ENCODE data around the gene NTS. TPM values are rescaled to one million over a fixed set of nuclear protein-coding genes. Genes with fewer than 3 reads are reported as not detected.

The NTS gene
- polyA plus RNA-seq, 1 donor from 2014 or later: 60.1 TPM

- Histone ChIP-seq H4K20me1 (ENCODE audit: insufficient read depth) (no peaks in the 10 kb centered on the region), H3K79me2 (replicated peaks; ENCODE audit: insufficient read depth, low read length) (no peaks in the 10 kb centered on the region), H3K36me3 (ENCODE audit: insufficient read depth, low read length) (no peaks in the 10 kb centered on the region), H3K9me3 (ENCODE audit: low read length) (no peaks in the 10 kb centered on the region), H2AFZ (ENCODE audit: low read depth, low read length) (no peak overlapping the region), H3K27ac (ENCODE audit: low read length) (no peak overlapping the region), H3K9ac (ENCODE audit: low read length) (no peak overlapping the region), H3F3A (ENCODE audit: insufficient read depth, low read length, poor library complexity, severe bottlenecking) (no peaks in the 10 kb centered on the region), H3K4me3 (ENCODE audit: low read length) (no peak overlapping the region), H3K27me3 (ENCODE audit: insufficient read depth, low read depth, low read length) (no peaks in the 10 kb centered on the region), H3K4me2 (ENCODE audit: low read length) (no peak overlapping the region), H3K9me2 (ENCODE audit: insufficient read depth, low read length) (no peaks in the 10 kb centered on the region)
- no peak for TF ChIP-seq RAD21 (conservative IDR thresholded peaks at IDR 0.05)
- TF ChIP-seq REST (IDR thresholded peaks at IDR 0.05; ENCODE audit: borderline replicate concordance): no peak
- no peak for TF ChIP-seq EZH2 (IDR thresholded peaks at IDR 0.05; ENCODE audit: borderline replicate concordance, insufficient read depth, low read length, poor library complexity, severe bottlenecking)
- no peak for TF ChIP-seq EP300 (conservative IDR thresholded peaks at IDR 0.05; ENCODE audit: poor library complexity, severe bottlenecking)
- TF ChIP-seq CTCF (IDR thresholded peaks at IDR 0.05; ENCODE audit: poor library complexity, severe bottlenecking): no peak
- TF ChIP-seq POLR2AphosphoS5 (IDR thresholded peaks at IDR 0.05): no peak
- TF ChIP-seq SMC3 (conservative IDR thresholded peaks at IDR 0.05; ENCODE audit: poor library complexity): no peak
- TF ChIP-seq TAF1 (IDR thresholded peaks at IDR 0.05; ENCODE audit: low read depth): no peak
- no peak for TF ChIP-seq MXI1 (conservative IDR thresholded peaks at IDR 0.05; ENCODE audit: poor library complexity, severe bottlenecking)
Measured at GRCh38 chr12:85883763-85884162, 9.7 kb downstream of the NTS start.

- Histone ChIP-seq H3K27me3 (ENCODE audit: insufficient read depth, low read depth, low read length) (no peaks in the 10 kb centered on the region), H3K4me3 (ENCODE audit: low read length) (no peak overlapping the region), H3F3A (ENCODE audit: insufficient read depth, low read length, poor library complexity, severe bottlenecking) (no peaks in the 10 kb centered on the region), H3K4me2 (ENCODE audit: low read length) (no peak overlapping the region), H3K9ac (ENCODE audit: low read length) (no peak overlapping the region), H3K9me2 (ENCODE audit: insufficient read depth, low read length) (no peaks in the 10 kb centered on the region), H3K27ac (ENCODE audit: low read length) (no peak overlapping the region), H3K9me3 (ENCODE audit: low read length) (peaks cover 4% of the 10 kb centered on the region), H3K36me3 (ENCODE audit: insufficient read depth, low read length) (no peaks in the 10 kb centered on the region), H3K79me2 (replicated peaks; ENCODE audit: insufficient read depth, low read length) (no peaks in the 10 kb centered on the region), H2AFZ (ENCODE audit: low read depth, low read length) (no peak overlapping the region), H4K20me1 (ENCODE audit: insufficient read depth) (no peaks in the 10 kb centered on the region)
- TF ChIP-seq MXI1 (conservative IDR thresholded peaks at IDR 0.05; ENCODE audit: poor library complexity, severe bottlenecking) (no peak), SMC3 (conservative IDR thresholded peaks at IDR 0.05; ENCODE audit: poor library complexity) (no peak), EZH2 (IDR thresholded peaks at IDR 0.05; ENCODE audit: borderline replicate concordance, insufficient read depth, low read length, poor library complexity, severe bottlenecking) (no peak), REST (IDR thresholded peaks at IDR 0.05; ENCODE audit: borderline replicate concordance) (no peak), CTCF (IDR thresholded peaks at IDR 0.05; ENCODE audit: poor library complexity, severe bottlenecking) (no peak), POLR2AphosphoS5 (IDR thresholded peaks at IDR 0.05) (no peak), TAF1 (IDR thresholded peaks at IDR 0.05; ENCODE audit: low read depth) (no peak), EP300 (conservative IDR thresholded peaks at IDR 0.05; ENCODE audit: poor library complexity, severe bottlenecking) (no peak), RAD21 (conservative IDR thresholded peaks at IDR 0.05) (no peak)
Measured at GRCh38 chr12:85894653-85895052, 20.6 kb downstream of the NTS start.

All from neural cell (in vitro differentiated cells).